ENCODE measurements around the gene CPLANE2.
"Not testable (repeated sequence)": the region's sequence is repeated elsewhere in the genome, so short reads cannot be mapped to it uniquely, and the experiment has no call there.

The CPLANE2 gene

GRCh38 chr1:16226490-16227179 lies 10.3 kb downstream of the CPLANE2 start:
- H3K4me1 Mint-ChIP-seq (ENCODE audit: low read depth): peaks cover 6% of the 10 kb centered on the region
- peaks cover 6% of the 10 kb centered on the region for H3K36me3 Mint-ChIP-seq
- H3K27me3 Mint-ChIP-seq: peaks cover 15% of the 10 kb centered on the region
- H3K4me3 Mint-ChIP-seq: no peak overlapping the region
- H3K9me3 Mint-ChIP-seq (ENCODE audit: low read depth): no peaks in the 10 kb centered on the region
- no peak overlapping the region for H3K27ac Mint-ChIP-seq

GRCh38 chr1:16226129-16226489 lies 10.9 kb downstream of the CPLANE2 start:
- H3K27me3 Mint-ChIP-seq: peaks cover 15% of the 10 kb centered on the region
- peaks cover 6% of the 10 kb centered on the region for H3K36me3 Mint-ChIP-seq
- no peak overlapping the region for H3K27ac Mint-ChIP-seq
- no peaks in the 10 kb centered on the region for H3K9me3 Mint-ChIP-seq (ENCODE audit: low read depth)
- peaks cover 6% of the 10 kb centered on the region for H3K4me1 Mint-ChIP-seq (ENCODE audit: low read depth)
- H3K4me3 Mint-ChIP-seq: no peak overlapping the region

- Mint-ChIP-seq H3K4me3 (no peak overlapping the region), H3K4me1 (ENCODE audit: low read depth) (peaks cover 6% of the 10 kb centered on the region), H3K27me3 (peaks cover 15% of the 10 kb centered on the region), H3K9me3 (ENCODE audit: low read depth) (no peaks in the 10 kb centered on the region), H3K36me3 (peaks cover 6% of the 10 kb centered on the region), H3K27ac (no peak overlapping the region)
Measured at GRCh38 chr1:16224472-16224871, 12.5 kb downstream of the CPLANE2 start.

- H3K27ac Mint-ChIP-seq; H3K9me3 Mint-ChIP-seq (ENCODE audit: low read depth); H3K4me3 Mint-ChIP-seq; H3K4me1 Mint-ChIP-seq (ENCODE audit: low read depth); H3K36me3 Mint-ChIP-seq: not testable (repeated sequence)
- peaks cover 12% of the 10 kb centered on the region for H3K27me3 Mint-ChIP-seq
Measured at GRCh38 chr1:16222716-16223115, 14.3 kb downstream of the CPLANE2 start.

GRCh38 chr1:16221499-16221898 lies 15.5 kb downstream of the CPLANE2 start:
- H3K9me3 Mint-ChIP-seq (ENCODE audit: low read depth): no peaks in the 10 kb centered on the region
- H3K27ac Mint-ChIP-seq: no peak overlapping the region
- peaks cover 10% of the 10 kb centered on the region for H3K4me1 Mint-ChIP-seq (ENCODE audit: low read depth)
- H3K36me3 Mint-ChIP-seq: peaks cover 6% of the 10 kb centered on the region
- peaks cover 9% of the 10 kb centered on the region for H3K27me3 Mint-ChIP-seq
- no peak overlapping the region for H3K4me3 Mint-ChIP-seq

- H3K36me3 Mint-ChIP-seq: peaks cover 3% of the 10 kb centered on the region
- no peak overlapping the region for H3K4me3 Mint-ChIP-seq
- H3K9me3 Mint-ChIP-seq (ENCODE audit: low read depth): no peaks in the 10 kb centered on the region
- H3K27me3 Mint-ChIP-seq: peaks cover 3% of the 10 kb centered on the region
- H3K27ac Mint-ChIP-seq: no peak overlapping the region
- H3K4me1 Mint-ChIP-seq (ENCODE audit: low read depth): peaks cover 13% of the 10 kb centered on the region
Measured at GRCh38 chr1:16219968-16220500, 16.9 kb downstream of the CPLANE2 start.

GRCh38 chr1:16218674-16219071 lies 18.3 kb downstream of the CPLANE2 start:
- H3K9me3 Mint-ChIP-seq (ENCODE audit: low read depth): no peaks in the 10 kb centered on the region
- no peak overlapping the region for H3K4me3 Mint-ChIP-seq
- no peak overlapping the region for H3K27ac Mint-ChIP-seq
- H3K27me3 Mint-ChIP-seq: no peaks in the 10 kb centered on the region
- H3K36me3 Mint-ChIP-seq: no peaks in the 10 kb centered on the region
- H3K4me1 Mint-ChIP-seq (ENCODE audit: low read depth): peaks cover 13% of the 10 kb centered on the region

GRCh38 chr1:16218014-16218673 lies 18.8 kb downstream of the CPLANE2 start:
- no peak overlapping the region for H3K27ac Mint-ChIP-seq
- H3K4me1 Mint-ChIP-seq (ENCODE audit: low read depth): peaks cover 13% of the 10 kb centered on the region
- no peaks in the 10 kb centered on the region for H3K27me3 Mint-ChIP-seq
- H3K4me3 Mint-ChIP-seq: peak overlapping the region; percentile 47
- no peaks in the 10 kb centered on the region for H3K36me3 Mint-ChIP-seq
- no peaks in the 10 kb centered on the region for H3K9me3 Mint-ChIP-seq (ENCODE audit: low read depth)

- no peaks in the 10 kb centered on the region for H3K36me3 Mint-ChIP-seq
- H3K4me3 Mint-ChIP-seq: peak overlapping the region; percentile 84
- H3K9me3 Mint-ChIP-seq (ENCODE audit: low read depth): no peaks in the 10 kb centered on the region
- no peak overlapping the region for H3K27ac Mint-ChIP-seq
- peaks cover 13% of the 10 kb centered on the region for H3K4me1 Mint-ChIP-seq (ENCODE audit: low read depth)
- no peaks in the 10 kb centered on the region for H3K27me3 Mint-ChIP-seq
Measured at GRCh38 chr1:16217061-16217785, 19.8 kb downstream of the CPLANE2 start.

- H3K9me3 Mint-ChIP-seq (ENCODE audit: low read depth): no peaks in the 10 kb centered on the region
- peaks cover 13% of the 10 kb centered on the region for H3K4me1 Mint-ChIP-seq (ENCODE audit: low read depth)
- H3K36me3 Mint-ChIP-seq: no peaks in the 10 kb centered on the region
- H3K4me3 Mint-ChIP-seq: peak overlapping the region; percentile 84
- no peak overlapping the region for H3K27ac Mint-ChIP-seq
- no peaks in the 10 kb centered on the region for H3K27me3 Mint-ChIP-seq
Measured at GRCh38 chr1:16215882-16216753, 20.9 kb downstream of the CPLANE2 start.

GRCh38 chr1:16215240-16215639 lies 21.7 kb downstream of the CPLANE2 start:
- not testable (repeated sequence) for H3K27ac Mint-ChIP-seq; H3K9me3 Mint-ChIP-seq (ENCODE audit: low read depth); H3K27me3 Mint-ChIP-seq

GRCh38 chr1:16213544-16213943 lies 23.4 kb downstream of the CPLANE2 start:
- H3K36me3 Mint-ChIP-seq, H3K4me3 Mint-ChIP-seq: not testable (repeated sequence)
- peaks cover 13% of the 10 kb centered on the region for H3K4me1 Mint-ChIP-seq (ENCODE audit: low read depth)

More at GRCh38 chr1:16215240-16215639, 21.7 kb downstream of the CPLANE2 start:
- not testable (repeated sequence) for H3K4me3 Mint-ChIP-seq, H3K36me3 Mint-ChIP-seq
- H3K4me1 Mint-ChIP-seq (ENCODE audit: low read depth): peaks cover 13% of the 10 kb centered on the region

GRCh38 chr1:16213013-16213412 lies 24.0 kb downstream of the CPLANE2 start:
- no peaks in the 10 kb centered on the region for H3K9me3 Mint-ChIP-seq (ENCODE audit: low read depth)
- H3K36me3 Mint-ChIP-seq: no peaks in the 10 kb centered on the region
- no peak overlapping the region for H3K27ac Mint-ChIP-seq
- H3K4me3 Mint-ChIP-seq: no peak overlapping the region
- no peaks in the 10 kb centered on the region for H3K27me3 Mint-ChIP-seq
- peaks cover 13% of the 10 kb centered on the region for H3K4me1 Mint-ChIP-seq (ENCODE audit: low read depth)

More at GRCh38 chr1:16213544-16213943, 23.4 kb downstream of the CPLANE2 start:
- not testable (repeated sequence) for H3K9me3 Mint-ChIP-seq (ENCODE audit: low read depth); H3K27me3 Mint-ChIP-seq; H3K27ac Mint-ChIP-seq

GRCh38 chr1:16212251-16212961 lies 24.6 kb downstream of the CPLANE2 start, which contains the start of gene ARHGEF19:
Gene ARHGEF19, minus strand, starts transcription at chr1:16212652. Its CDS starts 3,598 bp downstream, at chr1:16209054.
- Mint-ChIP-seq H3K9me3 (ENCODE audit: low read depth) (no peaks in the 10 kb centered on the region), H3K36me3 (no peaks in the 10 kb centered on the region), H3K4me1 (ENCODE audit: low read depth) (peaks cover 13% of the 10 kb centered on the region), H3K27ac (no peak within 1 kb of the TSS), H3K4me3 (no peak within 1 kb of the TSS), H3K27me3 (no peaks in the 10 kb centered on the region)
